ENCODE data around the gene GAGE12J.
"Not testable (repeated sequence)": the region's sequence is repeated elsewhere in the genome, so short reads cannot be mapped to it uniquely, and the experiment has no call there.

Gene GAGE12J, protein sequence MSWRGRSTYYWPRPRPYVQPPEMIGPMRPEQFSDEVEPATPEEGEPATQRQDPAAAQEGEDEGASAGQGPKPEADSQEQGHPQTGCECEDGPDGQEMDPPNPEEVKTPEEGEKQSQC

DNA sequence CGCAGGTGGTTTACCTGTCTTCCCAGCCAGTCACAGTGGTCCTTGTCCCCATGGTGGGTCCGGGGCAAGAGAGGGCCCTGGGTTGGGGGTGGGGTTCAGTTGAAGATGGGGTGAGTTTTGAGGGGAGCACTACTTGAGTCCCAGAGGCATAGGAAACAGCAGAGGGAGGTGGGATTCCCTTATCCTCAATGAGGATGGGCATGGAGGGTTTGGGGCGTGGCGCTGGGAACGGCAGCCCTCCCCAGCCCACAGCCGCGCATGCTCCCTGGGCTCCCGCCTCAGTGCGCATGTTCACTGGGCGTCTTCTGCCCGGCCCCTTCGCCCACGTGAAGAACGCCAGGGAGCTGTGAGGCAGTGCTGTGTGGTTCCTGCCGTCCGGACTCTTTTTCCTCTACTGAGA, at the start of gene GAGE12J:
Gene GAGE12J, plus strand, starts transcription at position 301 of the 400 bp plus-strand sequence. CDS start 1,157 bp downstream, outside the sequence.
- in situ Hi-C loops (cut with MboI; ENCODE audit: low sequenced_read_pairs): not testable (repeated sequence)

DNA sequence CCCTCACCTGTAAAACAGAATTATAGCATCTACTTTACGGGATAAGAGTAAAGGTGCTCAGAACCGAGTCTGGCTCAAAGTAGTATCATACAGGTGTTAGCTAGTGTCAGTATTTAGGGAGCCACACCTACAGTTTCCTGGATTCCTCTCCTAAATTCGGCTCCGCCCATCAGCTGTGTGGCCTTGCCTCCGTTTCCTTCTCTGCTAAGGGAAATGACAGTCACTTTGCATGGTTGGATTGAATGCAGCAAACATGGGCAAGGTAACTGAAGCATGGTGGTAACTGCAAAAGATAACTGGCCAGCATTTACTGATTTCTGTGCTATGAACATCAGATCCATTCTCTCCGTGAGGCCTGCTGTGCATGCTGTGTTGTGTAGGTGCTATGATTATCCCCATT, 49.4 kb upstream of the GAGE12J start:
- in situ Hi-C loops (cut with MboI; ENCODE audit: low sequenced_read_pairs): no loop called here

DNA sequence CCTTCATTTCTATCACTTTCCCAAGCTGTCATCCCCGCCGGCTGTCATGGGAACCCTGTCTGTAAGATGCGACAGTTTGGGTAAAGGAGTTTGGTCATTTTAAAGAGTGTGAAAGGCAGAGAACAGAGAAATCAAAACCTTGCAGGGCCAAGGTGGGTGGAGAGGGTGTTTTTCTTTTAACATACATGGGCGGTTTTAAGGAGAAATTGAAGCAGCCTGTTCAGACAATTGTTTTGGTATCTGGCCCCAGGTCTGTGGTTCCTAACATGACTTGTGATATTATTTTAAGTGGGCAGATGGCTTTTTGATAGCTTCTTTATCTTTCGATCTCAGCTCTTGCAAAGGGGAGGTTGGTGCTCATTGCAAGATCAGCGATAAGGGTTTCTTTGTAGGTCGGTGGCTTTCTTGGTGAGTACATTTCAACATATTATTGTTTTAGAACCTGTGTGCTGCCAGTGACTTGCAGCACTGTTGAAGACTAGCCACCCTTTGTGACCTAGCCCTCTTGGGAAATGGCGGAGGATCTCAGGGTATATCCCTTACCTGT, 48.6 kb upstream of the GAGE12J start:
- in situ Hi-C loops (cut with MboI; ENCODE audit: low sequenced_read_pairs): no loop called here

DNA sequence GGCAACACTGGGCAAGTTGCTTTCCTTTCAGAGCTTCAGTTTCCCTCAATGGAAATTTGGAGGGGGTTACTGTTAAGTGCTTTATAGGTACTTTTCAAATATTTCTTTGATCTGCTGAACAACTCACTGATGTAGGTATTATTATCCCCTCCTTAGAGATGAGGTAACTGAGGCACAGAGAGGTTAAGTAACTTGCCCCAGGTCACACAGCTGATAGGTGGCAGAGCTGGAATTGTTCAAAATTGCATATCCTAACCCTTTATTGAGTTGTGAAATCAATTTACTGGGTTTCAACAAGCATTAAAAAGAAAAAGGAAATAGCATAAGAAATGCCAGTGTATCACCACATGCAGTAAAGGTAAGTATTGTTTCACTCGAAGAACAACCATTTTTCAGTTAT, 45.6 kb upstream of the GAGE12J start:
- in situ Hi-C loops (cut with MboI; ENCODE audit: low sequenced_read_pairs): no loop called here

DNA sequence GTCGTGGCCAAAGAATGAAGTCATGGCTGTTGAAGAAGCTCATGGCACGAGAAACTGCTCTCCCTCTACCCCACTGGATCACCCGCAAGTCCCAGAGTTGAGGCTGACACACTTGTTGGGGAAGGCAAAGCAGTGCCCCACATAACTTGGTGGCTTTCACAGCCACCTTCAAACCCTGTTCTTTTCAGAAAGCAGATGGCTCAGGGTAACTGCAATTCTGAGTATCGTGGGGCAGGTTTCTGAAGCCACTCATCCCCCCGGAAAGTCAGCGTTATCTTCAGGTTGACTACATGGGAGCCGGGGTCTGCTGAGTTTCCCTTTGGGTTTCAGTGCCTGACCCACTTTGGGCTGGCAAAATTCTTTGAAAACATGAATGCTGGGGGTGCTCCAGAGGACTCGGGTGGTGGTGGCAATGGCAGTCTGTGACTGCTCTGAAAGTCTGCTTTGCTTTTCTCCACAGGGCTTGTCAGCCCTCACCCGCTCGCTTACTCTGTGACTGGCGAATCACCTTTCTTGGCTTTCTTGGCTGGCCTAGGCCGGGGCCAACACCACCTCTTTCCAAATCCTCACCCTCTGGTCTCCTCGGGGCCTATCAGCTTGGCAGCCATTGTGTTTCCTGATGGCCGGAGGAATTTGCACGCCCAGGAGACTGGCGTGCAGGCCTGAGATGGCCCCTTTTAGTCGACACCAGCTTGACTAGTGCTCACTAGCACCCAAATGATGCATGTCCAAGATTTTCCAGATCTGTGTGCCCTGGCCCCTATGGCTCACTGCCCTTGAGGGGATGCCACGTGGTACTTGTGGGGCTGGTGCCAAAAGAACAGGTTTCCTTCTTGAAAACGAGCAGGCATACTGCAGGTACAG, 44.9 kb upstream of the GAGE12J start:
- in situ Hi-C loops (cut with MboI; ENCODE audit: low sequenced_read_pairs): no loop called here

DNA sequence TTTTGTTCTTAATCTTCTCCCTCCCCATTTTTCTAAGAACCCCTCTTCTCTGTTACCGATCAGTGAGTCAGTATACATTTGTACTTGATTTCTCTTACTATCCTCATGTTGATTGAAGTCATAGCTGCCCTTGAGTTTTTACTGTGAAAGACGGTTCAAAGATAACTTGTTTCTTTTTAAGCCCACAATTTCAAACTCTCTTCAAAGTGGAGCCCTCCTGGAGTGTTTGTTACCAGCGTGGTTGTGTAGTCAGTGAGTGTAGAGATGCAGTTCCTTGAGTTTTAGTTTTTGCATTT, 44.4 kb upstream of the GAGE12J start:
- in situ Hi-C loops (cut with MboI; ENCODE audit: low sequenced_read_pairs): no loop called here

DNA sequence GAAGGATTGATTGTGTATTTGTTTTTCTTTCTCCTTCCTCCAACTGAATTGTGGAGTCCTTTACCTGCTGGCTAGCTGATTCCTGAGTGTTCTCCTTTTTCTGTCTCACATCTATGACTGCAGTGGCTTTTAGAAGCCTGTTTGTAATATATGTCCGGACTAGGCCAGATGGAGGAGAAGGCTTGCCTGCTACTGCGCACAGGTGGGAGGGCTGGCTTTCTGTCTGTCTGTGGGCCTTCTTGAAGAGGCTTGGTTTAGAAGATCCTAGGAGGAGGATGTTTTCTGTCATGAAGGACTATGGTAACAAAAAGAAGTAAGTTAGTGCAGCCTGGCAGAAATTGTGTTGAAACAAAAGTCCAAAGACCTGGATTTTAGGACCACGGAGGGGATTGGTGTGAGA, 43.8 kb upstream of the GAGE12J start:
- in situ Hi-C loops (cut with MboI; ENCODE audit: low sequenced_read_pairs): no loop called here

DNA sequence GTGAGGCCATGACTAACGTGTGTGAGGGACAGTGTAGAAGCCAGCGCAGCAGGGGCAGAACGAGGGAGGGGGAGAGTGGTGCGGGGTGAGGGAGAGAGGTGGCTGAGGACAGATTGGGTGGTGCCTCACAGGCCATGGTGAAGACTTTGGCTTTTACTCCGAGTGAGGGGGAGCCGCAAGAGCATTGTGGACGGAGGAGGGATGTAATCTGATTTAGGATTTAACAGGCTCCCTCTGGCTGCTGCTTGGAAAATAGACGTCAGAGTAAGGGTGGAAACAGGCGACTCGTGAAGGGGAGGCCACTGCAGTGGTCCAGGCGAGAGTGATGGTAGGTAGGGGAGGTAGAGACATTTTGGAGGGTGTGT, 39.2 kb upstream of the GAGE12J start:
- in situ Hi-C loops (cut with MboI; ENCODE audit: low sequenced_read_pairs): no loop called here

DNA sequence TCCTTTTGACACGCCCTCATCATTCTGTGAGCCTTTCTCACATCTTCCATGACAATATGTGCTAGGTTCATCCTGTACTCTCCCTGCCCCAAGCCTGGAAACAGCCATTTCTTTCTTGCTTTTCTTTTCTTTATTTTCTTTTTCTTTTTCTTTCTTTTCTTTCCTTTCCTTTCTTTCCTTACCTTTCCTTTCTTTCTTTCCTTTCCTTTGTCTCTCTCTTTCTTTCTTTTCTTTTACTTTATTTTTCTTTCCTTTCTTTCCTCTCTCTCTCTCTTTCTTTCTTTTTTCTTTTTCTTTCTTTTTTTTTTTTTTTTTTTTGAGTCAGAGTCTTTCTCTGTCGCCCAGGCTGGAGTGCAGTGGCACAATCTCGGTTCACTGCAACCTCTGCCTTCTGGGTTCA, 37.6 kb upstream of the GAGE12J start:
- in situ Hi-C loops (cut with MboI; ENCODE audit: low sequenced_read_pairs): no loop called here

DNA sequence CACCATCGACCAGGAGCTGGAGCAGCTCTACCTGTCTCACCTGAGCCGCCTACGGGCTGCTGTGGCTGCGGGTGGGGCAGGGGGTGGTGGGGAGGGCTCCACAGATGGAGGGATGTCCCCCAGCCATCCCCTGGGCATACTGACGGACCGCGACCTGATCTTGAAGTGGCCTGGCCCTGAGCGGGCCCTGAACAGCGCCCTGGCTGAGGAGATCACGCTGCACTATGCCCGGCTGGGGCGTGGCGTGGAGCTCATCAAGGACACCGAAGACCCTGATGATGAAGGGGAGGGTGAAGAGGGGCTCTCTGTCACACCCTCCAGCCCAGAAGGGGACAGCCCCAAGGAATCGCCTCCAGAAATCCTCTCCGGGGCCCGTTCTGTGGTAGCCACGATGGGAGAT, 35.7 kb upstream of the GAGE12J start:
- in situ Hi-C loops (cut with MboI; ENCODE audit: low sequenced_read_pairs): no loop called here

DNA sequence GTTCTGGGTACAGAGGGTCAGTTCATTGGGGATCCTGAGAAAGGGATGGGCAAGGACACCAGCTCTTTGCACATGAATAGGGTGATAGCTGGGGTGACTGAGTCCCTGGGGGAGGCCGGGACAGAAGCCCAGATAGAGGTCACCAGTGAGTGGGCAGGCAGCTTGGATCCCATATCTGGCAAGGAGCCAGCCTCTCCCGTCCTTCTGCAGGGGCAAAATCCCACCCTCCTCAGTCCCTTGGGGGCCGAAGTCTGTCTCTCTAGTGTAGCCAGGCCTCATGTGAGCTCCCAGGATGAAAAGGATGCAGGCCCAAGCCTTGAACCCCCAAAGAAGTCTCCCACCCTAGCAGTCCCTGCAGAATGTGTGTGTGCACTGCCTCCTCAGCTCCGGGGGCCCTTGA, 35.3 kb upstream of the GAGE12J start:
- in situ Hi-C loops (cut with MboI; ENCODE audit: low sequenced_read_pairs): no loop called here

DNA sequence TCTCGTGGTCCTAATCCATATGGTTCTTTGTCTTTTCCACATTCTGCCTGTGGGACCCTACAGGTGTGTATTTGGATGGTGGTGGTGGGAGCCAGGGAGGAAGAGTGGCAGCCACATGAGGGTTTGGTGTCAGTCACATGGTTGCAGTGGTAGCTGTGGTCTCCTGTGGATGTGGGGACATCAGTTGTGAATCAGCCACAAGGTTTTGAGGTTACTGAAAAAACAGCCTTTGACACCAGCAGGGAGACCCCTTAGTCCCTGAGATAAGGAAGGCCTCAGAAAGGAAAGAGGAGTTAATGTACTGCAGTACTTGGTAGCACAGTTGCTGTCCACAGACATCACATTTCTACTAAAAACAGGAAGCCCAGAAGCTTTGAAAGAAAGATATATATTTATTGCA, 34.2 kb upstream of the GAGE12J start:
- in situ Hi-C loops (cut with MboI; ENCODE audit: low sequenced_read_pairs): no loop called here

DNA sequence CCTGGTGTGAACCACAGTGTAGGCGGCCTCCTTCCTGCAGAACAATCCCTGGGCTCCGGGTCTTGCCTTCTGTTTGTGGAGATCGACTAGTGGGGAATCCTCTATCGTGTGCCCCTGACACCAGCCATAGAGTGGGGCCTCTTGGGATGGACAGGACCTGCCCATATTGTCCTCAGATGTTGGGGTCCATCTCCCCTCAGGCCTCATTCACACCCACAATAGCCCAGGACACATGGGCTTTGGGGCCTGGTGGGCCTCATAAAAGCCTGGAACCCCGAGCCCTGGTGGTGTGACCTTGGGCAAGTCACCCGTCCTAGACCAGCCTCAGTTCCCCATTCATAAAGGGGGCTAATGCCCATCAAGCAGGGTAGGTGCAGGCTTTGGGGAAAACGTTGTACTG, 31.6 kb upstream of the GAGE12J start:
- in situ Hi-C loops (cut with MboI; ENCODE audit: low sequenced_read_pairs): no loop called here

DNA sequence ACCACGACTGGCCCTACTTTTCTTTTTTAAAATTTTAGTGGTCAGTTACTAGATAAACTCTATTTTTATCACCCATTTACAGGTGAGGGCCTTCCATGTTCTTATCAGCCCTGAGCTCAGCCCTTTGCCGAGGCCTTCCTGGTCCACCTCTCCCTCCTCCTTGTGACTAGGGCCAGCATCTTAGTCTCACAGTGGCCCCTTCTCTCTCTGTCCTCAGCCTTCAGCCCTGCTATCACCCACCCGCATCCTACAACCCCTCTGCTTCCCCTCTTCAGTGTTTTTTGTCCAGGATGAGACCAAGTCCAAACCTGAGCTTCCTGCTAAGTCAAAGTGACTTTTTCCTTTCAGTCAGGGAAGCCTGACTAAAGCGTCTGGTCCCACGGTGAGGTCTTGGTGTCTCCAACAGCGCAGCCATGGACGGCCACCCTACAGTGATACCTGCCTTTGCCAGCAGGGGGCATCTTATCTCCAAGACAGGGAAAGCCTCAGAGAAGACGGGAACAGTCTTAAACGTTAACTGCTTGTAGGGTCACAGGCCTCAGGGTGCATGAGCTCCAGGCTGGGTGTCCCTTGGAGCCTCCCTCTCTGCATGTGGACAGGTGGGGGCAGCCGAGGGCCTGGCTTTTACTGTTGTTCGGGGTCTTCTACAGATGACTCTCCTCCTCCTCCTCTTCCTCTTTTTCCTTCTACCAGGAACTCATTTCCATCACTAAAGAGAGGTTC, 30.1 kb upstream of the GAGE12J start:
- in situ Hi-C loops (cut with MboI; ENCODE audit: low sequenced_read_pairs): no loop called here

DNA sequence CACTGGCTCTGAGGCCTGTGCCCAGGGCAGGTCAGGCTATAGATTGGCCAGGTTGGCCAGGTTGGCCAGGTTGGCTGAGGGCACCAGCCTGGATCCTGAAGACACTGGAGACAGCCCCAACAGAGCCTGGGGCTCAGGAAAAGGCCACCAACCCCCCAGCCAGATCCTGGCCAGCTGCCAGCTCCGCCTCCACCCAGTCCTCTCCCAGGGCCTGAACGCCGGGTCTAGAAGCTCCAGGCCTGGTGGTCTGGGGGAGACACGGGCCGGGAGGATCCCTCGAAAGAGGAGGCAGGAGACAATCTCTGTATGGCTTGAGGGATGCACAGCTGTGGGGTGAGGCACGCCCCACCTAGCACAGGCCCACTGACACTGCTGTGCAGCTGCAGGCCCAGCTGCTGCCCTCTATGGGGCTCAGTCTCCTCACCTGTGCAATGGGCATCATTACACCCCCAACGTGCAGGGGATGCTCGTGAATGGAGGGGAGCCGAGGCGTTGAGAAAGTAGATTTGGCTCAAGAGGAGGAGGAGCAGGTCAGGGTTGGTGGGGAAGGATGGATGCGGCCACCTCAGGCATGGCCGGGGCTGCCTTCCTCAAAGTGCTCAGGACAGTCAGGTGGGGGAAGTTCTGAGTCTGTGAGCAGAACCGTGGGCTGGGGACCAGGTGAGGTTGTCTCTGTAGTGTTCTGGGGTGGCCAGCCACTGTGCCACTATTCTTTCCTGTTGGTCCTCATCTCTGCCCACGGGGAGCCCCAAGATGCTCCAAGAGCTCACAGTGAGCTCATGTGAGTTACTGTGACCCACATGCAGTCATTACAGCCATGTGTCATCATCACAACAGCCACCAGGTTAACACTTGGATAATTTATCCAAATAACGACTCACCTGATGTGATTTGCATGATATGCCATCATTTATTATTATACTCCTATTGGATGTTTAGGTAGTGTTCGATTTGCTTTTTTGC, 29.2 kb upstream of the GAGE12J start:
- in situ Hi-C loops (cut with MboI; ENCODE audit: low sequenced_read_pairs): no loop called here

DNA sequence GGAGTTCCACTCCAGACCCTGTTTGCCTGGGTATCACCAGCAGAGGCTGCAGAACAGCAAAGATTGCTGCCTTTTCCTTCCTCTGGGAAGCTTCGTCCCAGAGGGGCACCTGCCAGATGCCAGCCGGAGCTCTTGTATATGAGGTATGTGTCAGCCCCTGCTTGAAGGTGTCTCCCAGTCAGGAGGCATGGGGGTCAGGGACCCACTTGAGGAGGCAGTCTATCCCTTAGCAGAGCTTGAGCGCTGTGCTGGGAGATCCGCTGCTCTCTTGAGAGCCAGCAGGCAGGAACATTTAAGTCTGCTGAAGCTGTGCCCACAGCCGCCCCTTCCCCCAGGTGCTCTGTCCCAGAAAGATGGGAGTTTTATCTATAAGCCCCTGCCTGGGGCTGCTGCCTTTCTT, 22.5 kb upstream of the GAGE12J start:
- in situ Hi-C loops (cut with MboI; ENCODE audit: low sequenced_read_pairs): not testable (repeated sequence)

DNA sequence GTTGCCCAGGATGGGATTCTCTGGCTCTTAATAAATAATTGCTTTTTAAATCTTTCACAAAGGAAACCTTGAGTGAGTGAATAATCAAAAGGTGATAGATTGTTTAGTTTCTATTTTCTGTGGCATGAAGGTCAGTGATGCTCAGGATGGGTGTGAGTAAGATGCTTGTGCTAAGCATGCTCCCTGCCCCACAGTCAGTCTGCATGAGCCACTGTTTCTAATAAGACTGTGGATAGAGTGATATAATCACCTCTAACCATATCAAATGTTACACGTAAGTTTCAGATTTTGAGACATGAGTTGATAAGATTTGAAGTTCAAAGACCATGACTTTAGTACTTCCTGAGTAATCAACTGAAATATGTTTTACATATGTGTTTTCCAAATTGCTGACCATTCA, 21.1 kb upstream of the GAGE12J start:
- in situ Hi-C loops (cut with MboI; ENCODE audit: low sequenced_read_pairs): no loop called here

DNA sequence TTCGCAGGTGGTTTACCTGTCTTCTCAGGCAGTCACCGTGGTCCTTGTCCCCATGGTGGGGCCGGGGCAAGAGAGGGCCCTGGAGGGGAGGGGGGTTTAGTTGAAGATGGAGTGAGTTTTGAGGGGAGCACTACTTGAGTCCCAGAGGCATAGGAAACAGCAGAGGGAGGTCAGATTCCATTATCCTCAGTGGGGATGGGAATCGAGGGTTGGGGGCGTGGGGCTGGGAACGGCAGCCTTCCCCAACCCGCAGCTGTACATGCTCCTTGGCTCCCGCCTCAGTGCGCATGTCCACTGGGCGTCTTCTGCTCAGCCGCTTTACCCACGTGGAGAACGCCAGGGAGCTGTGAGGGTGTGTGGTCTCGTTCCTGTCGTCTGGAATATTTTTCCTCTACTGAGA, 18.5 kb upstream of the GAGE12J start, which contains the start of gene GAGE10:
Gene GAGE10, plus strand, starts transcription at position 301 of the 400 bp plus-strand sequence. CDS start 1,214 bp downstream, outside the sequence.
- in situ Hi-C loops (cut with MboI; ENCODE audit: low sequenced_read_pairs): no loop called here

DNA sequence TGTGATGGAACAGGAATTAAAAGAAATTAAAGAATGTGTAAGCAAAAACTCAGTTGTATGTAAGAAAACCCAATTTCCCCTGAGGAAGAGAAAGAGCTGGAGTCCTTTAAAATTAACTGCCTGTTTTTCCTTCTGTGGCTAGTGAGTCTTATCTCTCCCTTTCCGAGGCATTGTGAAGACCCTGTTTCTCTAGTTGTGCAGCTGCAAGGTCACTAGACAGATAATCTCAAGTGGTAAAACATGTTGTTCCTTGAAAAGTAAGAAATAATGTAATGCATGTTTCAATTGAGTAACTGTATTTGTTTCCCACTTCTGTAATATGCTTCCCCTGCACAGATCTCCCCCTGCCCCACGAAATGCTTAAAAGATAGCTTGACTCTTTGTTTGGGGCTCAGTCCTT, 14.1 kb upstream of the GAGE12J start:
- in situ Hi-C loops (cut with MboI; ENCODE audit: low sequenced_read_pairs): not testable (repeated sequence)

DNA sequence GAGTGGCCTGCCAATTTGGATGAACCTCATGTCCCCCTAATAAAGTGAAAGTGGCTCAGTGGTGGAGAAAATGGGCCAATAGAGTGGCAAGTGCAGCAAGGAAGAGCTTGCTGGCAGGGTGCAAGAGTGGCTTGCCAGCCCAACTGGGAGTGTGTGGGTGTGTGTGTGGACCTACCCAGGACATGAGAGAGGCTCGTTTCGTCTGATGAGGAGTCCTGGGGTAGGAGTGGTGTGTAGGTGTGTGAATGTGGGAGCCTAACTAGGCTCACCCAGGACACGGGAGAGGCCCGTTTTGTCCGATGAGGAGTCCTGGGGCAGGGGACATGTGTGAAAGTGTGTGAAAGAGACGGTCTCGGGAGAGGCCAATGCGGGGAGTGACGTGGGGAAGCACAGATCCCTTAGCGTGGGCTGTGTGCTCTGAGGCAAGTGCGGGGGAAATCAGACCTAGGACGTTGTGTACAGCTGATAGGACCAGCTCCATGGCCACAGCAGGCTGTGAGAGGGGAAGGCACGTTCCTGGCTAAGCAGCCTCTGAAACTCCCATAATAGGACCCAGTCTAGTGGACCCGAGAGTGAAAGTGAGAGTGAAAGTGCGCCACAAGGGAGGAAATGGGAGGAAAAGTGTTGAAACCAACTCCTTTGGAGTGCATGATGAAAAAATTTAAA, 13.1 kb upstream of the GAGE12J start:
- in situ Hi-C loops (cut with MboI; ENCODE audit: low sequenced_read_pairs): no loop called here
